ENCODE results near the gene CDKAL1.

Gene CDKAL1

GRCh38 chr6:21271428-21272155, 737.3 kb downstream of the CDKAL1 start:
- DNase-seq = no peak

DNA sequence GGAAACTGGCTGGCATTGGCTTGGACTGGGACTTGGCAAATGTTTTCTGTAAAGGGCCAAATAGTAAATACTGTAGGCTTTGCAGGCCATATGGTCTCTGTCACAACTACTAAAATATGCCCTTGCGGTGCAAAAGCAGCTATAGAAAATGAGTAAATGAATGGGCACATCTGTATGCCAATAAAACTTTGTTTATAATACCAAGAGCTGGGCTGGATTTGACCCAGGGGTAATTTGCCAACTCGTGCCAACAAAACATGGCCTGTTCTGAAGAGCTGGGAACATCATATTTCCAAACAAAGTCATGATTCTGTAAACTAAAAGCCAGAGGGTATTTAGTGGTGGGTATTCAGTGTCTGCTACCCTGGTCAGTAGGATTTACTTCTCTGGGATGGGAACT, 739.2 kb downstream of the CDKAL1 start:
- DNase-seq = no peak

DNA sequence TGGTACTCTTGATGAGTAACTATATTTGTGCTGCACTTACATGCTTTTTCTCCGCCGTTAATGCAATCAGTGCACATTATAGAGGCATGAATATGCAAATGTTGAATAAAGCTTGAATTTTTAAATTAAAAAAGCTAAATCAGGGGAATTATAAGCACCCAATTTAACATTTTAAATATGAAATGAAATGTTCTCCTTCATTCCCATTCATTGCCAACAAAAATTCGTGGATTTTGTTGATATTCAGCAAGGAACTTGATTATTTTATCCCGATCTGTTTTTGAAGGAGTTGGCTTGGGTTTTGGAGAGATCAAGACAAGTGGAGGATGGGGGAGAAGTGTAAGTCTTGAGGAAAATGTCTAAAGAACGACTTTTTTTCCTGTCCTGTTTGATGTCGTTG, 740.6 kb downstream of the CDKAL1 start:
- DNase-seq = no peak

- no peak for DNase-seq
These were observed 743.5 kb downstream of the CDKAL1 start for GRCh38 chr6:21277601-21278374.

DNA sequence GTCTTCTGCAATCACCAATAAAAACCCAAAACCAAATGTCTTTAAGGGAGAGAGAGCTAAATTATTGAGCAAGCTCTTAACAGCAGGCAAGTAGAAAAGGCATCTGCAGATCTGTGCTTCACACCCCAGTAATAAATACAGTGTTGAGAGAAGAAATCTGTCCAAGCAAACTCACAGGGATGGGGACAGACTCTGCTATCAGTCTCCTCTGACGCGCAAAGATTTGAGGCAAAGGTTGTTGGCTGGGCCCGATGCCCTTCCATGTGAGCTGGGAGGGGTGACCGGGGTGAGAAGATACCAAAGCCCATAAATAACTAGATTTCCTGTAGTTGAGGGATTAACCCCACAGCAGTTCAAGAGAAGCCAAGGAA, 744.1 kb downstream of the CDKAL1 start:
- DNase-seq = no peak

- no peak for DNase-seq
These were observed 745.4 kb downstream of the CDKAL1 start for GRCh38 chr6:21279619-21280018.

DNA sequence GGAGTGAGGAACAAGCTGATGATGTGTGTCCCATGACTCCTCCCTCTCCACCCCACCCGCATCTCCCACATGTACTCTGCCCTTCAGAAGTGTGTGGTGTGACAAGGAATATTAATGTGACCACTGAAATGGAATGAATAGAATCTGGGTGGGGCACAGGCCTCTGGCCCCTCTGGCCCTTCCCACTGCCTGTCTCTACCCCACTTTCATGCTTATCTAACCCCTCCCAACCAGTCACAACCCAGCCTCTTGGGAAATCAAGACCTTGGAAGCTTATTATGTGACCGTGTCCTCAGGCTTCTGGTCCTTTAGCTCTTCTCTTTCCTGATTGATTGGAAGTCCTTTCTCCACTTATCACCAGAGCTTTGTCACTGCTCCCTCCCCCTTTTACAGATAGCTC, 747.1 kb downstream of the CDKAL1 start:
- no peak for DNase-seq
